GM12878 (cell line): ENCODE measurements around the gene YDJC. TPM values are rescaled to one million over a fixed set of nuclear protein-coding genes. Genes with fewer than 3 reads are reported as not detected.

ENCODE experiments used
- ATAC-seq: fragments of 200-7000 bp; cut with Tn5 transposase; 3 replicates; pipeline ENCODE4 v1.9.1; 2020; ENCODE audit warnings: mild to moderate bottlenecking, moderate library complexity
- BruUV-seq: library from RNA; stranded (reverse); fragments of 400-500 nt; replicated peaks from 2 replicates; lab custom pipeline; 2021; lab: Mats Ljungman, UMichigan
- CTCF ChIA-PET: fragments of 300-600 bp; sonication (Branson Sonifier 250); formaldehyde crosslinking; extraction: SDS; loops from one replicate; lab custom pipeline; 2021; ENCODE audit warnings: inconsistent platforms; lab: Yijun Ruan, JAX
- POLR2A ChIA-PET: fragments of 350-600 bp; formaldehyde crosslinking; extraction: SDS; loops from one replicate; lab custom pipeline; 2021; ENCODE audit warnings: inconsistent platforms; lab: Charles Lee
- RAD21 ChIA-PET: fragments of 300-600 bp; sonication (Branson Sonifier 250); formaldehyde crosslinking; loops from one replicate; lab custom pipeline; 2023; ENCODE audit warnings: antibody characterized with exemption; ENCODE audit not compliant: unreplicated experiment; lab: Charles Lee
- SMC1A ChIA-PET: fragments of 300-600 bp; sonication (Branson Sonifier 250); formaldehyde crosslinking; loops from one replicate; lab custom pipeline; 2023; ENCODE audit not compliant: unreplicated experiment, uncharacterized antibody; lab: Charles Lee
- DNase-seq: peaks from one replicate; pipeline ENCODE4 v3.0.0-alpha.2; 2011; ENCODE audit warnings: low read depth, low spot score
- FAIRE-seq: peaks from 3 replicates; lab custom pipeline; 2011; peaks lifted over from hg19 to GRCh38; lab: Jason Lieb, UNC
- H2AFZ ChIP-seq: 2 replicates; pipeline ENCODE4 v1.6.0; 2011; ENCODE audit warnings: low read depth, low read length, control low read depth; ENCODE audit not compliant: control insufficient read depth
- H3K27ac ChIP-seq: 2 replicates; pipeline ENCODE4 v1.5.1; 2011; ENCODE audit warnings: control low read depth; ENCODE audit not compliant: control insufficient read depth, insufficient read depth
- H3K27me3 ChIP-seq, 2 experiments: replicated peaks in 1 of 2; 2 replicates each; pipeline versions ENCODE4 v1.6.0 to v1.6.1; 2011; ENCODE audit warnings: low read length in 1 of 2; ENCODE audit not compliant: control insufficient read depth in 2 of 2, insufficient read depth in 2 of 2
- H3K36me3 ChIP-seq, 2 experiments: 2 replicates each; pipeline ENCODE4 v1.5.1; 2011; ENCODE audit warnings: low read length in 1 of 2; ENCODE audit not compliant: control insufficient read depth in 2 of 2, insufficient read depth in 2 of 2
- H3K4me1 ChIP-seq: 2 replicates; pipeline ENCODE4 v1.6.1; 2011; ENCODE audit warnings: mild to moderate bottlenecking, low read length, moderate library complexity, mixed read lengths; ENCODE audit not compliant: control insufficient read depth, insufficient read depth
- H3K4me2 ChIP-seq: 2 replicates; pipeline ENCODE4 v1.6.0; 2011; ENCODE audit warnings: control low read depth; ENCODE audit not compliant: control insufficient read depth, insufficient read depth
- H3K4me3 ChIP-seq: fragments of 200-600 bp; sonication (generic); 2 replicates; pipeline ENCODE4 v1.5.1; 2016
- H3K79me2 ChIP-seq: 2 replicates; pipeline ENCODE4 v1.6.0; 2011; ENCODE audit warnings: low read length; ENCODE audit not compliant: control insufficient read depth, insufficient read depth
- H3K9ac ChIP-seq: 2 replicates; pipeline ENCODE4 v1.8.0; 2011; ENCODE audit warnings: low read length, control low read depth, mixed read lengths; ENCODE audit not compliant: control insufficient read depth, insufficient read depth
- H3K9me3 ChIP-seq: replicated peaks from 3 replicates; pipeline ENCODE4 v1.5.1; 2011; ENCODE audit warnings: mild to moderate bottlenecking, low read length; ENCODE audit not compliant: control insufficient read depth, insufficient read depth
- H4K20me1 ChIP-seq: 2 replicates; pipeline ENCODE4 v1.6.0; 2011; ENCODE audit not compliant: control insufficient read depth, insufficient read depth
- CBFB ChIP-seq: IDR thresholded peaks from 2 replicates; pipeline ENCODE4 v1.6.1; 2016; ENCODE audit warnings: antibody characterized with exemption, low read depth
- KLF5 ChIP-seq: fragments of 450-650 bp; IDR thresholded peaks from 2 replicates; pipeline ENCODE4 v1.6.1; 2014; ENCODE audit warnings: mild to moderate bottlenecking; ENCODE audit not compliant: partially characterized antibody
- PAX8 ChIP-seq: fragments of 450-650 bp; IDR thresholded peaks from 2 replicates; pipeline ENCODE4 v1.6.1; 2017; ENCODE audit warnings: mild to moderate bottlenecking, moderate library complexity
- SRF ChIP-seq, 2 experiments: IDR thresholded peaks; 2 replicates each; pipeline ENCODE4 v1.6.1; 2011; ENCODE audit warnings: low read depth in 2 of 2, low read length in 2 of 2, mild to moderate bottlenecking in 1 of 2, moderate library complexity in 1 of 2
- ZZZ3 ChIP-seq: IDR thresholded peaks from 2 replicates; pipeline ENCODE4 v1.6.1; 2011; ENCODE audit warnings: low read depth; ENCODE audit not compliant: control insufficient read depth, insufficient read length
- WGBS: methylation state at CpG from one replicate; pipeline ENCODE4 v1.1.6; 2016; ENCODE audit warnings: low lambda C conversion rate; ENCODE audit not compliant: insufficient replicate concordance, insufficient coverage; ENCODE audit errors: missing lambda C conversion rate; 5-methylcytosine and 5-hydroxymethylcytosine counted together
- in situ Hi-C: fragments of 300-500 bp; cut with MboI; formaldehyde crosslinking; loops from 9 replicates; pipeline ENCODE4 v1.14.3; 2018; ENCODE audit warnings: mixed read lengths
- intact Hi-C: fragments of 100-400 bp; cut with micrococcal nuclease; formaldehyde crosslinking; loops from one replicate; pipeline ENCODE4 v1.14.2; 2022; ENCODE audit not compliant: unreplicated experiment
- polyA plus RNA-seq, 11 experiments: library from polyadenylated mRNA; depleted of rRNA in 4 of 11; unstranded in 6 of 11; stranded (reverse) in 5 of 11; fragments of >200 nt; fragmentation: Nextera tagmentation in 4 of 11; fragmentation: Illumina TruSeq in 1 of 11; extraction: Ambion mirVana in 4 of 11; extraction: Trizol in 1 of 11; gene quantifications; 1 replicate in 1 of 11; 2 replicates in 10 of 11; pipeline versions ENCODE4 v1.2.1 to v1.2.3, GENCODE V29; 2011 to 2016; ENCODE audit warnings: inconsistent platforms in 2 of 11, missing spikeins in 2 of 11, low read depth in 1 of 11
- total RNA-seq, 4 experiments: library from RNA; depleted of rRNA in 3 of 4; stranded (reverse); fragments of >200 nt in 3 of 4; fragmentation: Illumina TruSeq in 1 of 4; extraction: Trizol in 1 of 4; gene quantifications; 2 replicates each; pipeline versions ENCODE4 v1.2.1 to v1.2.3, GENCODE V29; 2013 to 2021
- TF ChIP-seq, protein P1 (sequence below): IDR thresholded peaks from 2 replicates; pipeline ENCODE4 v1.6.1; 2012; ENCODE audit warnings: low read depth, low read length, improper control_type of control experiment
- TF ChIP-seq, protein P2 (sequence below): fragments of 450-650 bp; IDR thresholded peaks from 2 replicates; pipeline ENCODE4 v1.6.1; 2016; ENCODE audit warnings: mild to moderate bottlenecking
- TF ChIP-seq, protein P3 (sequence below): fragments of 450-650 bp; IDR thresholded peaks from 2 replicates; pipeline ENCODE4 v1.6.1; 2018; ENCODE audit warnings: mild to moderate bottlenecking, low read depth, moderate library complexity; ENCODE audit not compliant: partially characterized antibody
- TF ChIP-seq, protein P4 (sequence below): fragments of 450-650 bp; IDR thresholded peaks from 2 replicates; pipeline ENCODE4 v1.6.1; 2017; ENCODE audit warnings: antibody characterized with exemption, mild to moderate bottlenecking, moderate library complexity
- TF ChIP-seq, protein P5 (sequence below), 3 experiments: IDR thresholded peaks in 2 of 3; conservative IDR thresholded peaks in 1 of 3; 2 replicates each; pipeline ENCODE4 v1.5.1; 2011; ENCODE audit warnings: low read depth in 3 of 3, low read length in 3 of 3, mild to moderate bottlenecking in 3 of 3, control low read depth in 2 of 3, moderate library complexity in 2 of 3, inconsistent platforms in 1 of 3, mixed read lengths in 1 of 3; ENCODE audit not compliant: control insufficient read depth in 2 of 3, insufficient read depth in 1 of 3; ENCODE audit errors: extremely low read depth in 1 of 3

Gene YDJC
- total and polyA plus RNA-seq, 10 of the 15 experiments (the other 5 are each of a cell fraction or from before 2014, with no cell fraction given) = 1.00 to 77.6 (median 38.4) TPM

DNA sequence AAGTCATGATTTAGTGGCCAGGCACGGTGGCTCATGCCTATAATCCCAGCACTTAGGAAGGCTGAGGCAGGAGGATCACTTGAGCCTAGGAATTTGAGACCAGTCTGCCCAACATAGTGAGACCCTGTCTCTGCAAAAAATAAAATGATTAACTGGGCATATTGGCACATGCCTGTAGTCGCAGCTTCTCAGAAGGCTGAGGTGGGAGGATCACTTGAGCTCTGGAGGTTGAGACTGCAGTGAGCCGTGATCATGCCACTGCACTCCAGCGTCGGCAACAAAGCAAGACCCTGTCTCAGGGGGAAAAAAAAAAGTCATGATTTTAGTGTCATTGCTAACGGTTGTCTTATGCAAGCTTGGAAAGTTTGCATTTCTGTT lies 50.4 kb downstream of the YDJC start:
- H3K27me3 ChIP-seq = no peaks in the 10 kb centered on the region
- H3K79me2 ChIP-seq = peaks cover 69% of the 10 kb centered on the region
- BruUV-seq = no TSS peak
- H4K20me1 ChIP-seq = peaks cover 25% of the 10 kb centered on the region
- H2AFZ ChIP-seq = no peak overlapping the region
- H3K36me3 ChIP-seq = peaks cover 4 to 11% of the 10 kb centered on the region in 2 experiments; a peak in 3 of 4 replicates
- no peak overlapping the region for H3K4me3 ChIP-seq
- ATAC-seq (no peak), DNase-seq (no peak), FAIRE-seq (no peak)
- POLR2A ChIA-PET = interaction anchor here (1.6 kb wide), 1 partner anchor 8 kb away, joined by 8 read pairs; no protein-coding TSS in a partner anchor
- no peaks in the 10 kb centered on the region for H3K9me3 ChIP-seq
- intact Hi-C loops = no loop called here
- H3K4me2 ChIP-seq = no peak overlapping the region
- no peak overlapping the region for H3K27ac ChIP-seq
- SMC1A ChIA-PET = interaction anchor here (0.9 to 1.7 kb wide), 5 partner anchors 8 to 67 kb away, joined by 3 to 7 read pairs (median 4); no protein-coding TSS in a partner anchor
- peaks cover 7% of the 10 kb centered on the region for H3K4me1 ChIP-seq
- no peak overlapping the region for H3K9ac ChIP-seq
- in situ Hi-C loops = no loop called here
- RAD21 ChIA-PET = interaction anchor here (0.6 to 1.2 kb wide), 2 partner anchors 13 to 24 kb away, joined by 4 read pairs; no protein-coding TSS in a partner anchor
- 16% methylated on average over 6 of the region's 6 CpGs for WGBS
- CTCF ChIA-PET = interaction anchor here (0.6 to 1.3 kb wide), 7 partner anchors 45 to 745 kb away, joined by 3 to 5 read pairs (median 3); partner anchors contain the start of genes SDF2L1 and YDJC
- TF ChIP-seq, protein P1, sequence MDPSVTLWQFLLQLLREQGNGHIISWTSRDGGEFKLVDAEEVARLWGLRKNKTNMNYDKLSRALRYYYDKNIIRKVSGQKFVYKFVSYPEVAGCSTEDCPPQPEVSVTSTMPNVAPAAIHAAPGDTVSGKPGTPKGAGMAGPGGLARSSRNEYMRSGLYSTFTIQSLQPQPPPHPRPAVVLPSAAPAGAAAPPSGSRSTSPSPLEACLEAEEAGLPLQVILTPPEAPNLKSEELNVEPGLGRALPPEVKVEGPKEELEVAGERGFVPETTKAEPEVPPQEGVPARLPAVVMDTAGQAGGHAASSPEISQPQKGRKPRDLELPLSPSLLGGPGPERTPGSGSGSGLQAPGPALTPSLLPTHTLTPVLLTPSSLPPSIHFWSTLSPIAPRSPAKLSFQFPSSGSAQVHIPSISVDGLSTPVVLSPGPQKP = no peak
- TF ChIP-seq KLF5 (no peak), SRF (IDR thresholded peaks at IDR 0.05; ENCODE audit: low read depth in 2 of 2, low read length in 2 of 2) (no peak), CBFB (no peak), PAX8 (no peak), ZZZ3 (no peak)
- TF ChIP-seq, protein P2, sequence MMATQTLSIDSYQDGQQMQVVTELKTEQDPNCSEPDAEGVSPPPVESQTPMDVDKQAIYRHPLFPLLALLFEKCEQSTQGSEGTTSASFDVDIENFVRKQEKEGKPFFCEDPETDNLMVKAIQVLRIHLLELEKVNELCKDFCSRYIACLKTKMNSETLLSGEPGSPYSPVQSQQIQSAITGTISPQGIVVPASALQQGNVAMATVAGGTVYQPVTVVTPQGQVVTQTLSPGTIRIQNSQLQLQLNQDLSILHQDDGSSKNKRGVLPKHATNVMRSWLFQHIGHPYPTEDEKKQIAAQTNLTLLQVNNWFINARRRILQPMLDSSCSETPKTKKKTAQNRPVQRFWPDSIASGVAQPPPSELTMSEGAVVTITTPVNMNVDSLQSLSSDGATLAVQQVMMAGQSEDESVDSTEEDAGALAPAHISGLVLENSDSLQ = no peak
- TF ChIP-seq, protein P3, sequence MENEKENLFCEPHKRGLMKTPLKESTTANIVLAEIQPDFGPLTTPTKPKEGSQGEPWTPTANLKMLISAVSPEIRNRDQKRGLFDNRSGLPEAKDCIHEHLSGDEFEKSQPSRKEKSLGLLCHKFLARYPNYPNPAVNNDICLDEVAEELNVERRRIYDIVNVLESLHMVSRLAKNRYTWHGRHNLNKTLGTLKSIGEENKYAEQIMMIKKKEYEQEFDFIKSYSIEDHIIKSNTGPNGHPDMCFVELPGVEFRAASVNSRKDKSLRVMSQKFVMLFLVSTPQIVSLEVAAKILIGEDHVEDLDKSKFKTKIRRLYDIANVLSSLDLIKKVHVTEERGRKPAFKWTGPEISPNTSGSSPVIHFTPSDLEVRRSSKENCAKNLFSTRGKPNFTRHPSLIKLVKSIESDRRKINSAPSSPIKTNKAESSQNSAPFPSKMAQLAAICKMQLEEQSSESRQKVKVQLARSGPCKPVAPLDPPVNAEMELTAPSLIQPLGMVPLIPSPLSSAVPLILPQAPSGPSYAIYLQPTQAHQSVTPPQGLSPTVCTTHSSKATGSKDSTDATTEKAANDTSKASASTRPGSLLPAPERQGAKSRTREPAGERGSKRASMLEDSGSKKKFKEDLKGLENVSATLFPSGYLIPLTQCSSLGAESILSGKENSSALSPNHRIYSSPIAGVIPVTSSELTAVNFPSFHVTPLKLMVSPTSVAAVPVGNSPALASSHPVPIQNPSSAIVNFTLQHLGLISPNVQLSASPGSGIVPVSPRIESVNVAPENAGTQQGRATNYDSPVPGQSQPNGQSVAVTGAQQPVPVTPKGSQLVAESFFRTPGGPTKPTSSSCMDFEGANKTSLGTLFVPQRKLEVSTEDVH = no peak
- TF ChIP-seq, protein P4, sequence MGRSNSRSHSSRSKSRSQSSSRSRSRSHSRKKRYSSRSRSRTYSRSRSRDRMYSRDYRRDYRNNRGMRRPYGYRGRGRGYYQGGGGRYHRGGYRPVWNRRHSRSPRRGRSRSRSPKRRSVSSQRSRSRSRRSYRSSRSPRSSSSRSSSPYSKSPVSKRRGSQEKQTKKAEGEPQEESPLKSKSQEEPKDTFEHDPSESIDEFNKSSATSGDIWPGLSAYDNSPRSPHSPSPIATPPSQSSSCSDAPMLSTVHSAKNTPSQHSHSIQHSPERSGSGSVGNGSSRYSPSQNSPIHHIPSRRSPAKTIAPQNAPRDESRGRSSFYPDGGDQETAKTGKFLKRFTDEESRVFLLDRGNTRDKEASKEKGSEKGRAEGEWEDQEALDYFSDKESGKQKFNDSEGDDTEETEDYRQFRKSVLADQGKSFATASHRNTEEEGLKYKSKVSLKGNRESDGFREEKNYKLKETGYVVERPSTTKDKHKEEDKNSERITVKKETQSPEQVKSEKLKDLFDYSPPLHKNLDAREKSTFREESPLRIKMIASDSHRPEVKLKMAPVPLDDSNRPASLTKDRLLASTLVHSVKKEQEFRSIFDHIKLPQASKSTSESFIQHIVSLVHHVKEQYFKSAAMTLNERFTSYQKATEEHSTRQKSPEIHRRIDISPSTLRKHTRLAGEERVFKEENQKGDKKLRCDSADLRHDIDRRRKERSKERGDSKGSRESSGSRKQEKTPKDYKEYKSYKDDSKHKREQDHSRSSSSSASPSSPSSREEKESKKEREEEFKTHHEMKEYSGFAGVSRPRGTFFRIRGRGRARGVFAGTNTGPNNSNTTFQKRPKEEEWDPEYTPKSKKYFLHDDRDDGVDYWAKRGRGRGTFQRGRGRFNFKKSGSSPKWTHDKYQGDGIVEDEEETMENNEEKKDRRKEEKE = no peak
- TF ChIP-seq, protein P5, sequence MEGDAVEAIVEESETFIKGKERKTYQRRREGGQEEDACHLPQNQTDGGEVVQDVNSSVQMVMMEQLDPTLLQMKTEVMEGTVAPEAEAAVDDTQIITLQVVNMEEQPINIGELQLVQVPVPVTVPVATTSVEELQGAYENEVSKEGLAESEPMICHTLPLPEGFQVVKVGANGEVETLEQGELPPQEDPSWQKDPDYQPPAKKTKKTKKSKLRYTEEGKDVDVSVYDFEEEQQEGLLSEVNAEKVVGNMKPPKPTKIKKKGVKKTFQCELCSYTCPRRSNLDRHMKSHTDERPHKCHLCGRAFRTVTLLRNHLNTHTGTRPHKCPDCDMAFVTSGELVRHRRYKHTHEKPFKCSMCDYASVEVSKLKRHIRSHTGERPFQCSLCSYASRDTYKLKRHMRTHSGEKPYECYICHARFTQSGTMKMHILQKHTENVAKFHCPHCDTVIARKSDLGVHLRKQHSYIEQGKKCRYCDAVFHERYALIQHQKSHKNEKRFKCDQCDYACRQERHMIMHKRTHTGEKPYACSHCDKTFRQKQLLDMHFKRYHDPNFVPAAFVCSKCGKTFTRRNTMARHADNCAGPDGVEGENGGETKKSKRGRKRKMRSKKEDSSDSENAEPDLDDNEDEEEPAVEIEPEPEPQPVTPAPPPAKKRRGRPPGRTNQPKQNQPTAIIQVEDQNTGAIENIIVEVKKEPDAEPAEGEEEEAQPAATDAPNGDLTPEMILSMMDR (IDR thresholded peaks at IDR 0.05 in 2 of 3, conservative IDR thresholded peaks at IDR 0.05 in 1 of 3; ENCODE audit: control insufficient read depth in 2 of 3, extremely low read depth in 1 of 3, insufficient read depth in 1 of 3, low read depth in 3 of 3, low read length in 3 of 3) = no peak
